ENCODE measurements around the gene JAK1. TPM values are rescaled to one million over a fixed set of nuclear protein-coding genes. Genes with fewer than 3 reads are reported as not detected.

Gene JAK1
- total and polyA plus RNA-seq, 2 experiments from 2014 or later = 8.0 to 19.5 TPM

DNA sequence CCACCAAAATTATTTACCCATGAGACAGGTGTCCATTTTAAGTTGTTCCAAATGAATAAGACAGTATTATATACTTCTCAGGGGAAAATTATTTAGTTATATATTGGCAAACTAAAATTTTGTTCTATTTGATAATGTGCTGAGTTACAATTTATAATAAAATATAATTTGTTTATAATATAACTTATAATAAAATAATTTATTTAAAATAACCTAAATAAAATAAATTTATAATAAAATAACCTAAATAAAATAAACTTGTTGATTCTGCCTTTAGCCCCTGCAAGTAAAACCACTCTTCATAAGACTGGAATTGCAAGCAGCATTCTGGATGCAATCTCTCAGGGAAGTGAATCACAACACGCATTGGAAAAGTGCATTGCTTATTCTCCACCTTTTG, 151.9 kb downstream of the JAK1 start:
- Mint-ChIP-seq H3K9me3 (peaks cover 6% of the 10 kb centered on the region; the same call in 2 of the 3 replicates), H3K36me3 (ENCODE audit: low read depth) (peaks cover 25% of the 10 kb centered on the region), H3K4me3 (no peak overlapping the region), H3K27me3 (ENCODE audit: insufficient read depth, low read depth, poor library complexity) (no peaks in the 10 kb centered on the region), H3K27ac (no peak overlapping the region), H3K4me1 (no peaks in the 10 kb centered on the region)
- H3F3A ChIP-seq (replicated peaks; ENCODE audit: low read depth) = no peaks in the 10 kb centered on the region
- H3K36me3 ChIP-seq (ENCODE audit: insufficient read depth) = peaks cover 10% of the 10 kb centered on the region; the same call in 1 of the 2 replicates
- no peak overlapping the region for H2AFZ ChIP-seq
- H4K20me1 ChIP-seq (replicated peaks; ENCODE audit: insufficient read depth) = no peaks in the 10 kb centered on the region
- no peak for ATAC-seq
- TF ChIP-seq EZH2phosphoT487 (IDR thresholded peaks at IDR 0.05; ENCODE audit: unreplicated experiment) = no peak
- TF ChIP-seq ZNF331 (CRISPR knock-in tag; IDR thresholded peaks at IDR 0.05; ENCODE audit: low read depth) = no peak
- TF ChIP-seq, protein P1, sequence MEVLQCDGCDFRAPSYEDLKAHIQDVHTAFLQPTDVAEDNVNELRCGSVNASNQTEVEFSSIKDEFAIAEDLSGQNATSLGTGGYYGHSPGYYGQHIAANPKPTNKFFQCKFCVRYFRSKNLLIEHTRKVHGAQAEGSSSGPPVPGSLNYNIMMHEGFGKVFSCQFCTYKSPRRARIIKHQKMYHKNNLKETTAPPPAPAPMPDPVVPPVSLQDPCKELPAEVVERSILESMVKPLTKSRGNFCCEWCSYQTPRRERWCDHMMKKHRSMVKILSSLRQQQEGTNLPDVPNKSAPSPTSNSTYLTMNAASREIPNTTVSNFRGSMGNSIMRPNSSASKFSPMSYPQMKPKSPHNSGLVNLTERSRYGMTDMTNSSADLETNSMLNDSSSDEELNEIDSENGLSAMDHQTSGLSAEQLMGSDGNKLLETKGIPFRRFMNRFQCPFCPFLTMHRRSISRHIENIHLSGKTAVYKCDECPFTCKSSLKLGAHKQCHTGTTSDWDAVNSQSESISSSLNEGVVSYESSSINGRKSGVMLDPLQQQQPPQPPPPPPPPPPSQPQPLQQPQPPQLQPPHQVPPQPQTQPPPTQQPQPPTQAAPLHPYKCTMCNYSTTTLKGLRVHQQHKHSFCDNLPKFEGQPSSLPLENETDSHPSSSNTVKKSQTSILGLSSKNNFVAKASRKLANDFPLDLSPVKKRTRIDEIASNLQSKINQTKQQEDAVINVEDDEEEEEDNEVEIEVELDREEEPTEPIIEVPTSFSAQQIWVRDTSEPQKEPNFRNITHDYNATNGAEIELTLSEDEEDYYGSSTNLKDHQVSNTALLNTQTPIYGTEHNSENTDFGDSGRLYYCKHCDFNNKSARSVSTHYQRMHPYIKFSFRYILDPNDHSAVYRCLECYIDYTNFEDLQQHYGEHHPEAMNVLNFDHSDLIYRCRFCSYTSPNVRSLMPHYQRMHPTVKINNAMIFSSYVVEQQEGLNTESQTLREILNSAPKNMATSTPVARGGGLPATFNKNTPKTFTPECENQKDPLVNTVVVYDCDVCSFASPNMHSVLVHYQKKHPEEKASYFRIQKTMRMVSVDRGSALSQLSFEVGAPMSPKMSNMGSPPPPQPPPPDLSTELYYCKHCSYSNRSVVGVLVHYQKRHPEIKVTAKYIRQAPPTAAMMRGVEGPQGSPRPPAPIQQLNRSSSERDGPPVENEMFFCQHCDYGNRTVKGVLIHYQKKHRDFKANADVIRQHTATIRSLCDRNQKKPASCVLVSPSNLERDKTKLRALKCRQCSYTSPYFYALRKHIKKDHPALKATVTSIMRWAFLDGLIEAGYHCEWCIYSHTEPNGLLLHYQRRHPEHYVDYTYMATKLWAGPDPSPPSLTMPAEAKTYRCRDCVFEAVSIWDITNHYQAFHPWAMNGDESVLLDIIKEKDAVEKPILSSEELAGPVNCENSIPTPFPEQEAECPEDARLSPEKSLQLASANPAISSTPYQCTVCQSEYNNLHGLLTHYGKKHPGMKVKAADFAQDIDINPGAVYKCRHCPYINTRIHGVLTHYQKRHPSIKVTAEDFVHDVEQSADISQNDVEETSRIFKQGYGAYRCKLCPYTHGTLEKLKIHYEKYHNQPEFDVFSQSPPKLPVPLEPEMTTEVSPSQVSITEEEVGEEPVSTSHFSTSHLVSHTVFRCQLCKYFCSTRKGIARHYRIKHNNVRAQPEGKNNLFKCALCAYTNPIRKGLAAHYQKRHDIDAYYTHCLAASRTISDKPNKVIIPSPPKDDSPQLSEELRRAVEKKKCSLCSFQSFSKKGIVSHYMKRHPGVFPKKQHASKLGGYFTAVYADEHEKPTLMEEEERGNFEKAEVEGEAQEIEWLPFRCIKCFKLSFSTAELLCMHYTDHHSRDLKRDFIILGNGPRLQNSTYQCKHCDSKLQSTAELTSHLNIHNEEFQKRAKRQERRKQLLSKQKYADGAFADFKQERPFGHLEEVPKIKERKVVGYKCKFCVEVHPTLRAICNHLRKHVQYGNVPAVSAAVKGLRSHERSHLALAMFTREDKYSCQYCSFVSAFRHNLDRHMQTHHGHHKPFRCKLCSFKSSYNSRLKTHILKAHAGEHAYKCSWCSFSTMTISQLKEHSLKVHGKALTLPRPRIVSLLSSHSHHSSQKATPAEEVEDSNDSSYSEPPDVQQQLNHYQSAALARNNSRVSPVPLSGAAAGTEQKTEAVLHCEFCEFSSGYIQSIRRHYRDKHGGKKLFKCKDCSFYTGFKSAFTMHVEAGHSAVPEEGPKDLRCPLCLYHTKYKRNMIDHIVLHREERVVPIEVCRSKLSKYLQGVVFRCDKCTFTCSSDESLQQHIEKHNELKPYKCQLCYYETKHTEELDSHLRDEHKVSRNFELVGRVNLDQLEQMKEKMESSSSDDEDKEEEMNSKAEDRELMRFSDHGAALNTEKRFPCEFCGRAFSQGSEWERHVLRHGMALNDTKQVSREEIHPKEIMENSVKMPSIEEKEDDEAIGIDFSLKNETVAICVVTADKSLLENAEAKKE (CRISPR knock-in tag; IDR thresholded peaks at IDR 0.05) = no peak
- TF ChIP-seq ZNF114 (CRISPR knock-in tag; IDR thresholded peaks at IDR 0.05) = no peak
- no peak for TF ChIP-seq JUNB (IDR thresholded peaks at IDR 0.05; ENCODE audit: unreplicated experiment)
- TF ChIP-seq EZH2 (IDR thresholded peaks at IDR 0.05; ENCODE audit: low read depth, unreplicated experiment) = no peak
- TF ChIP-seq, protein P2, sequence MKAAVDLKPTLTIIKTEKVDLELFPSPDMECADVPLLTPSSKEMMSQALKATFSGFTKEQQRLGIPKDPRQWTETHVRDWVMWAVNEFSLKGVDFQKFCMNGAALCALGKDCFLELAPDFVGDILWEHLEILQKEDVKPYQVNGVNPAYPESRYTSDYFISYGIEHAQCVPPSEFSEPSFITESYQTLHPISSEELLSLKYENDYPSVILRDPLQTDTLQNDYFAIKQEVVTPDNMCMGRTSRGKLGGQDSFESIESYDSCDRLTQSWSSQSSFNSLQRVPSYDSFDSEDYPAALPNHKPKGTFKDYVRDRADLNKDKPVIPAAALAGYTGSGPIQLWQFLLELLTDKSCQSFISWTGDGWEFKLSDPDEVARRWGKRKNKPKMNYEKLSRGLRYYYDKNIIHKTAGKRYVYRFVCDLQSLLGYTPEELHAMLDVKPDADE (IDR thresholded peaks at IDR 0.05) = no peak
- no peak for TF ChIP-seq NANOG (IDR thresholded peaks at IDR 0.05; ENCODE audit: borderline replicate concordance)
- TF ChIP-seq POLR2AphosphoS5 (IDR thresholded peaks at IDR 0.05; ENCODE audit: low read depth) = no peak
- TF ChIP-seq CREB1 (CRISPR knock-in tag; IDR thresholded peaks at IDR 0.05; ENCODE audit: low read depth) = no peak
- DNase-seq (ENCODE audit: low spot score) = no peak
- no peaks in the 10 kb centered on the region for H3K27me3 ChIP-seq (ENCODE audit: insufficient read depth)
- H3K4me1 ChIP-seq (ENCODE audit: insufficient read depth) = no peaks in the 10 kb centered on the region
- no peak overlapping the region for H3K4me3 ChIP-seq
- no peaks in the 10 kb centered on the region for H3K9me2 ChIP-seq (ENCODE audit: insufficient read depth)
- H3K4me2 ChIP-seq = no peak overlapping the region
- H3K27ac ChIP-seq (ENCODE audit: low read depth) = no peak overlapping the region
- no peaks in the 10 kb centered on the region for H3K79me2 ChIP-seq (replicated peaks; ENCODE audit: insufficient read depth)

All from GM23338 (cell line).